ENCODE measurements around the gene CTDSP1.

- TF ChIP-seq POLR2A (IDR thresholded peaks at IDR 0.05) = no peak
- no peak for TF ChIP-seq CTCF (IDR thresholded peaks at IDR 0.05 in 8 of 11, conservative IDR thresholded peaks at IDR 0.05 in 3 of 11)
Observed at GRCh38 chr2:218392891-218393462, 6.7 kb upstream of the CTDSP1 start.

Data from spleen (tissue), 7 donors.